Measurements from ENCODE around the gene SSBP1. TPM values are rescaled to one million over a fixed set of nuclear protein-coding genes. Genes with fewer than 3 reads are reported as not detected.
A peak's percentile ranks its signal among the peaks of the same experiment; 100 is the strongest.
"Not testable (repeated sequence)": the region's sequence is repeated elsewhere in the genome, so short reads cannot be mapped to it uniquely, and the experiment has no call there.

SSBP1 gene, protein sequence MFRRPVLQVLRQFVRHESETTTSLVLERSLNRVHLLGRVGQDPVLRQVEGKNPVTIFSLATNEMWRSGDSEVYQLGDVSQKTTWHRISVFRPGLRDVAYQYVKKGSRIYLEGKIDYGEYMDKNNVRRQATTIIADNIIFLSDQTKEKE
- total RNA-seq = 100 to 1,000 TPM in 2 of 3 donors, 10 to 100 TPM in 1; 93.4 to 114 (median 112) TPM

DNA sequence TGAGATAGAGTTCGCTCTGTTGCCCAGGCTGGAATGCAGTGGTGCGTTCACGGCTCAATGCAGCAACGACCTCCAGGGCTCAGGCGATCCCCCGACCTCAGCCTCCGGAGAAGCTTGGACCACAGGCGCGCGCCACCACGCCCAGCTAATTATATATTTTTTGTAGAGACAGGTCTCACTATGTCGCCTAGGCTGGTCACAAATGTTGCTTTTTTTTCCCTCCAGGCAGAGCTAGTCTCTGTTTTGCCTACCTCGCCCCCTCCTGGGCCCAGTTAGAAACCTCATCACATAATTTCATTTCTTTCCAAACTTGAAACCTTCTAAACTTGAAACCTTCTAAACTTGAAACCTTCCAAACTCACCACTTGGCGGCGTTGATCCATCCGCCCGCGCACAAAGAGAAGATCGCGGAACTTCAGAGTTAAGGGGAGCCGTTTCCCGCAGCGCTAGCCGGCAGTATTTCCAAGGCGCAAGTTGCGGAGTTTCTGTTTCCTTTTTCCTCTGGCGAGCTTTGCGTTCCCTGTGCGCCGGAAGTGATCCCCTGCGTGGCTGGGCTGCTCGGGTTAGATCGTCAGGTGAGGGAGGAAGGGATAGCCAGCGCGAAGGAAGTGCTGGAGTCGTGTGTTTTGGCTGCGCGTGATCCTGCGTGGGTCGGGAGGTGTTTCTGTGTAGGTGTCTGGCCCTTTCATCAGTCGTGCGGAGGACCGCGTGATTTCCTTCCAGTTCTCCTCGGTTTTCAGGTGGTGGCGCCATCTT, at the start of gene SSBP1:
TSS of gene SSBP1 (plus strand) at position 523 of the 756 bp plus-strand sequence. CDS start 809 bp downstream, outside the sequence.
- peak within 1 kb of the TSS; percentile 66 to 86 (median 69) for H3K4me3 ChIP-seq
- peaks cover 0 to 8% of the 10 kb centered on the region in 2 donors for H3K4me1 ChIP-seq
- TF ChIP-seq, protein P1, sequence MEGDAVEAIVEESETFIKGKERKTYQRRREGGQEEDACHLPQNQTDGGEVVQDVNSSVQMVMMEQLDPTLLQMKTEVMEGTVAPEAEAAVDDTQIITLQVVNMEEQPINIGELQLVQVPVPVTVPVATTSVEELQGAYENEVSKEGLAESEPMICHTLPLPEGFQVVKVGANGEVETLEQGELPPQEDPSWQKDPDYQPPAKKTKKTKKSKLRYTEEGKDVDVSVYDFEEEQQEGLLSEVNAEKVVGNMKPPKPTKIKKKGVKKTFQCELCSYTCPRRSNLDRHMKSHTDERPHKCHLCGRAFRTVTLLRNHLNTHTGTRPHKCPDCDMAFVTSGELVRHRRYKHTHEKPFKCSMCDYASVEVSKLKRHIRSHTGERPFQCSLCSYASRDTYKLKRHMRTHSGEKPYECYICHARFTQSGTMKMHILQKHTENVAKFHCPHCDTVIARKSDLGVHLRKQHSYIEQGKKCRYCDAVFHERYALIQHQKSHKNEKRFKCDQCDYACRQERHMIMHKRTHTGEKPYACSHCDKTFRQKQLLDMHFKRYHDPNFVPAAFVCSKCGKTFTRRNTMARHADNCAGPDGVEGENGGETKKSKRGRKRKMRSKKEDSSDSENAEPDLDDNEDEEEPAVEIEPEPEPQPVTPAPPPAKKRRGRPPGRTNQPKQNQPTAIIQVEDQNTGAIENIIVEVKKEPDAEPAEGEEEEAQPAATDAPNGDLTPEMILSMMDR (IDR thresholded peaks at IDR 0.05) = peak; percentile 23 to 93 (median 88)
- TF ChIP-seq POLR2AphosphoS5 (IDR thresholded peaks at IDR 0.05) = peak; percentile 89 to 97 (median 95)
- TF ChIP-seq POLR2A (IDR thresholded peaks at IDR 0.05) = peak; percentile 70
- H3K27me3 ChIP-seq = no peaks in the 10 kb centered on the region
- no peaks in the 10 kb centered on the region for H3K9me3 ChIP-seq
- peak within 1 kb of the TSS; percentile 87 to 89 for H3K27ac ChIP-seq
- intact Hi-C loops (cut with DNase I; ENCODE audit: low total_unique reads) = no loop called here
- peak; percentile 86 to 89 for DNase-seq (ENCODE audit: low spot score in 2 of 2)
- H3K36me3 ChIP-seq = peaks cover 4% of the 10 kb centered on the region

DNA sequence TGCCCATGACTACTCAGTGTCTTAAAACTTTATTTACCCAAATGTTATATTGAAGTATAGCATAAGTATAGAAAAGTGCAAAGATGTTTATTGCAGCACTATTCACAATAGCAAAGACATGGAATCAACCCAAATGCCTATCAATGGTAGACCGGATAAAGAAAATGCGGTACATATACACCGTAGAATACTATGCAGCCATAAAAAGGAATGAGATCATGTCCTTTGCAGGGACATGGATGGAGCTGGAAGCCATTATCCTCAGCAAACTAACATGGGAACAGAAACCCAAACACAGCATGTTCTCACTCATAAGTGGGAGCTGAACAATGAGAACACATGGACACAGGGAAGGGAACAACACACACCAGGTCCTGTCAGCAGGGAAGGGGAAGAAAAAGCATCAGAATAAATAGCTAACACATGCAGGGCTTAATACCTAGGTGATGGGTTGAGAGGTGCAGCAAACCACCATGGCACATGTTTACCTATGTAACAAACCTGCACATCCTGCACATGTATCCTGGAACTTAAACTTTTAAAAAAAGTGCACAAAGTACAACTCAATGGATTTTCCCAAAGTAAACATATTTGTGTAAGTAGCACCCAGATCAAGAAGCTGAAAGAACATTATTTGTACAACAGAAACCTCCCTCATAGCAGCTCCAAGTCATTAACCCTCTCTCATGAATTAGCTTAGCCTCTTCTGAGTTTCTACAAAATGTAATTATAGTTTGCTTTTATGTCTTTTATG, 48.9 kb upstream of the SSBP1 start:
- H3K4me3 ChIP-seq; H3K27ac ChIP-seq; H3K4me1 ChIP-seq; intact Hi-C loops (cut with DNase I; ENCODE audit: low total_unique reads); H3K27me3 ChIP-seq; H3K36me3 ChIP-seq; DNase-seq (ENCODE audit: low spot score in 2 of 2); H3K9me3 ChIP-seq: not testable (repeated sequence)

DNA sequence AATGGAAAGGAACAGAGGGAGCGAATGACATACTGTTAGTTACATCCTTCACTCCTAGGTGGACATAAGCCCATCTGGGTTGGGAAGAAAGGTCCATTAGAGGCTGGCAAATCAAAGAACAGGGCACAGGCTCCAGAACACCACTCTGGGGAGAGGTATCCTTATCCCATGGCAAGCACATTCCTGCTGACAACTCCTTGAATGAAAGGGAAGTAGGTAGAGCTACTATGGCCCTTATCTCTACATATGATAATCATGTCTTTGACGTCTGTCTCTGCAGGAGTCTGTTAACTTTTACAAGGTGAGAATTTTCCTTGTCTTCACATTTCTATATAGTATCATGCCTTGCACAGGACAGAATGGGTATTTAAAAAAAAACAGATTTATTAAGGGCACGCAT, 46.6 kb upstream of the SSBP1 start:
- Histone ChIP-seq H3K9me3 (no peaks in the 10 kb centered on the region), H3K27me3 (no peaks in the 10 kb centered on the region), H3K27ac (no peak overlapping the region), H3K4me1 (no peaks in the 10 kb centered on the region), H3K36me3 (no peaks in the 10 kb centered on the region), H3K4me3 (no peak overlapping the region)
- TF ChIP-seq, protein P1 (IDR thresholded peaks at IDR 0.05) = no peak
- TF ChIP-seq POLR2AphosphoS5 (IDR thresholded peaks at IDR 0.05) (no peak), POLR2A (IDR thresholded peaks at IDR 0.05) (no peak)
- no peak for DNase-seq (ENCODE audit: low spot score in 2 of 2)
- intact Hi-C loops (cut with DNase I; ENCODE audit: low total_unique reads) = no loop called here

DNA sequence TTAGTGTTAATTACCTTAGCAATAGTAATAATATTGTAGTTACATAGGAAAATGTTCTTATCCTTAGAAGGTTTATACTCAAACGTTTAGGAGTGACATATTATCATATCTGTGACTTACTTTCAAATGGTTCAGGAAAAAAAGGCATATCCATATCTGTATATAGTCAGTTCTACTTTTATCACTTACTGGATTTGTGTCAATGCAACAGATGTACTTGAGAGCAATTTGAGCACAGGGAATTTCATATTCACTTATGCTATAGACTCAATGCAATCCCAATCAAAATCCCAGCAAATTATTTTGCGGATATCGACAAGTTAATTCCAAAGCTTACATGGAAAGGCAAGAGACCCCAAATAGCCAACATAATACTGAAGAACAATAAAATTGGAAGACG, 46.2 kb upstream of the SSBP1 start:
- Histone ChIP-seq H3K36me3 (no peaks in the 10 kb centered on the region), H3K27me3 (no peaks in the 10 kb centered on the region), H3K4me1 (no peaks in the 10 kb centered on the region), H3K27ac (no peak overlapping the region), H3K9me3 (no peaks in the 10 kb centered on the region), H3K4me3 (no peak overlapping the region)
- TF ChIP-seq POLR2A (IDR thresholded peaks at IDR 0.05) (no peak), POLR2AphosphoS5 (IDR thresholded peaks at IDR 0.05) (no peak)
- TF ChIP-seq, protein P1 (IDR thresholded peaks at IDR 0.05) = no peak
- no peak for DNase-seq (ENCODE audit: low spot score in 2 of 2)
- intact Hi-C loops (cut with DNase I; ENCODE audit: low total_unique reads) = no loop called here

DNA sequence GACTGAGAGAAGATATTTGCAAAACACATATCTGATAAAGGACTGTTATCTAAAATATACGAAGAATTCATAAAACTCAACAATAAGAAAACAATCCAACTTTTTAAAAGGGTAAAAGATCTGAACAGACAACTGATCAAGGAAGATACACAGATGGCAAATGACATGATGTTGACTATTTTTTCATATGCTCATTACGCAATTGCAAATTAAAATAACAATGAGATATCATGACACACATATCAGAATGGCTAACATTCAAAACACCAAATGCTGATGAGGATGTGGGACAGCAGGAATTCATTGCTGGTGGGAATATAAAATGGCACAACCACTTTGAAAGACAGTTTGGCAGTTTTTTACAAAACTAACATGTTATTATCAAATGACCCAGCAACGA, 45.1 kb upstream of the SSBP1 start:
- TF ChIP-seq POLR2AphosphoS5 (IDR thresholded peaks at IDR 0.05) (no peak), POLR2A (IDR thresholded peaks at IDR 0.05) (no peak)
- TF ChIP-seq, protein P1 (IDR thresholded peaks at IDR 0.05) = no peak
- intact Hi-C loops (cut with DNase I; ENCODE audit: low total_unique reads) = no loop called here
- Histone ChIP-seq H3K4me3 (no peak overlapping the region), H3K4me1 (no peaks in the 10 kb centered on the region), H3K27me3 (no peaks in the 10 kb centered on the region), H3K9me3 (no peaks in the 10 kb centered on the region), H3K27ac (no peak overlapping the region), H3K36me3 (no peaks in the 10 kb centered on the region)
- DNase-seq (ENCODE audit: low spot score in 2 of 2) = no peak
